Smooth muscle cell (in vitro differentiated cells): ENCODE data around the gene NAA10. TPM values are rescaled to one million over a fixed set of nuclear protein-coding genes. Genes with fewer than 3 reads are reported as not detected.
A peak's percentile ranks its signal among the peaks of the same experiment; 100 is the strongest.

Experiments used
- DNase-seq: peaks from one replicate; lab custom pipeline; 2025; ENCODE audit not compliant: unreplicated experiment; lab: John Stamatoyannopoulos, UW
- H2AFZ ChIP-seq: fragments of 200-600 bp; sonication (generic); 2 replicates; pipeline ENCODE4 v1.6.0; 2016; ENCODE audit warnings: antibody characterized with exemption, low read depth, mild to moderate bottlenecking
- H3F3A ChIP-seq: fragments of 200-600 bp; sonication (generic); 2 replicates; pipeline ENCODE4 v1.6.0; 2017; ENCODE audit warnings: antibody characterized with exemption, low read depth
- H3K27ac ChIP-seq: fragments of 200-600 bp; sonication (generic); 2 replicates; pipeline ENCODE4 v1.5.1; 2016; ENCODE audit warnings: low read depth, mild to moderate bottlenecking
- H3K27me3 ChIP-seq: fragments of 200-600 bp; sonication (generic); 2 replicates; pipeline ENCODE4 v1.6.1; 2016; ENCODE audit warnings: low read depth, mild to moderate bottlenecking
- H3K36me3 ChIP-seq: fragments of 200-600 bp; sonication (generic); 2 replicates; pipeline ENCODE4 v1.5.1; 2016; ENCODE audit warnings: low read depth
- H3K4me1 ChIP-seq: fragments of 200-600 bp; sonication (generic); 2 replicates; pipeline ENCODE4 v1.5.1; 2016; ENCODE audit warnings: low read depth
- H3K4me2 ChIP-seq: fragments of 200-600 bp; sonication (generic); 2 replicates; pipeline ENCODE4 v1.6.0; 2016; ENCODE audit warnings: mild to moderate bottlenecking
- H3K4me3 ChIP-seq: fragments of 200-600 bp; sonication (generic); 2 replicates; pipeline ENCODE4 v1.5.1; 2016; ENCODE audit warnings: mild to moderate bottlenecking
- H3K79me2 ChIP-seq: fragments of 200-600 bp; sonication (generic); 2 replicates; pipeline ENCODE4 v1.6.0; 2016; ENCODE audit warnings: low read depth, mild to moderate bottlenecking
- H3K9ac ChIP-seq: fragments of 200-600 bp; sonication (generic); 2 replicates; pipeline ENCODE4 v1.6.0; 2016; ENCODE audit warnings: low read depth
- H3K9me3 ChIP-seq: fragments of 200-600 bp; sonication (generic); replicated peaks from 2 replicates; pipeline ENCODE4 v1.5.1; 2016; ENCODE audit warnings: low read depth
- H4K20me1 ChIP-seq: fragments of 200-600 bp; sonication (generic); 2 replicates; pipeline ENCODE4 v1.6.0; 2016; ENCODE audit warnings: low read depth
- CTCF ChIP-seq: fragments of 200-600 bp; sonication (generic); IDR thresholded peaks from 2 replicates; pipeline ENCODE4 v1.5.1; 2017; ENCODE audit warnings: borderline replicate concordance, mild to moderate bottlenecking, antibody characterized with exemption; ENCODE audit not compliant: insufficient read depth, poor library complexity, severe bottlenecking
- WGBS: methylation state at CpG from one replicate; pipeline ENCODE4 v1.1.7; 2016; ENCODE audit warnings: low lambda C conversion rate; 5-methylcytosine and 5-hydroxymethylcytosine counted together
- polyA plus RNA-seq: library from polyadenylated mRNA; unstranded; fragments of >200 nt; fragmentation: Nextera tagmentation; extraction: Ambion mirVana; gene quantifications from 2 replicates; pipeline ENCODE4 v1.2.1, GENCODE V29; 2016
- total RNA-seq: library from RNA; depleted of rRNA; stranded (reverse); fragments of >200 nt; gene quantifications from 2 replicates; pipeline ENCODE4 v1.2.3, GENCODE V29; 2014

NAA10 gene
- total and polyA plus RNA-seq, 2 experiments from 2014 or later = 81.2 to 124 TPM

- WGBS = 86% methylated on average over 3 of the region's 3 CpGs
- Histone ChIP-seq H3K27ac (no peak overlapping the region), H3K4me3 (no peak overlapping the region), H3K9ac (no peak overlapping the region), H3K36me3 (no peaks in the 10 kb centered on the region), H3K27me3 (no peaks in the 10 kb centered on the region), H2AFZ (no peak overlapping the region), H4K20me1 (peaks cover 5% of the 10 kb centered on the region), H3F3A (no peaks in the 10 kb centered on the region), H3K4me1 (no peaks in the 10 kb centered on the region), H3K9me3 (no peaks in the 10 kb centered on the region), H3K79me2 (peaks cover 9% of the 10 kb centered on the region), H3K4me2 (no peak overlapping the region)
- no peak for TF ChIP-seq CTCF
- no peak for DNase-seq
These were observed 2.2 kb upstream of the NAA10 start for GRCh38 chrX:153937056-153937455.

- Histone ChIP-seq H3K4me3 (peak overlapping the region; percentile 70), H3K27ac (no peak overlapping the region), H3K36me3 (no peaks in the 10 kb centered on the region), H3K9me3 (no peaks in the 10 kb centered on the region), H2AFZ (no peak overlapping the region), H3K4me1 (no peaks in the 10 kb centered on the region), H3K27me3 (no peaks in the 10 kb centered on the region), H3K79me2 (peaks cover 9% of the 10 kb centered on the region), H4K20me1 (peaks cover 5% of the 10 kb centered on the region), H3K9ac (no peak overlapping the region), H3K4me2 (peak overlapping the region; percentile 79), H3F3A (no peaks in the 10 kb centered on the region)
- DNase-seq = no peak
- 50% methylated on average over 23 of the region's 32 CpGs for WGBS
- no peak for TF ChIP-seq CTCF
These were observed 552 bp upstream of the NAA10 start for GRCh38 chrX:153935326-153935851.

GRCh38 chrX:153934148-153934761, 582 bp downstream of the NAA10 start:
- Histone ChIP-seq H2AFZ (no peak overlapping the region), H3K4me1 (no peaks in the 10 kb centered on the region), H3K79me2 (peaks cover 9% of the 10 kb centered on the region), H3K9me3 (no peaks in the 10 kb centered on the region), H3K4me2 (peak overlapping the region; percentile 87), H3K4me3 (peak overlapping the region; percentile 70), H3F3A (no peaks in the 10 kb centered on the region), H3K27ac (peak overlapping the region; percentile 30), H3K27me3 (no peaks in the 10 kb centered on the region), H3K36me3 (no peaks in the 10 kb centered on the region), H3K9ac (peak overlapping the region; percentile 74), H4K20me1 (peaks cover 5% of the 10 kb centered on the region)
- no peak for TF ChIP-seq CTCF
- DNase-seq = no peak
- 47% methylated on average over 31 of the region's 33 CpGs for WGBS

GRCh38 chrX:153933748-153934147, 1.1 kb downstream of the NAA10 start:
- H4K20me1 ChIP-seq = peaks cover 5% of the 10 kb centered on the region
- H3K4me3 ChIP-seq = peak overlapping the region; percentile 70
- no peaks in the 10 kb centered on the region for H3K27me3 ChIP-seq
- TF ChIP-seq CTCF = no peak
- 44% methylated on average over 7 of the region's 7 CpGs for WGBS
- no peaks in the 10 kb centered on the region for H3K36me3 ChIP-seq
- no peak overlapping the region for H2AFZ ChIP-seq
- peak overlapping the region; percentile 87 for H3K4me2 ChIP-seq
- no peak for DNase-seq
- peaks cover 9% of the 10 kb centered on the region for H3K79me2 ChIP-seq
- peak overlapping the region; percentile 74 for H3K9ac ChIP-seq
- H3K4me1 ChIP-seq = no peaks in the 10 kb centered on the region
- H3K27ac ChIP-seq = peak overlapping the region; percentile 30
- no peaks in the 10 kb centered on the region for H3K9me3 ChIP-seq
- no peaks in the 10 kb centered on the region for H3F3A ChIP-seq
